GM21390 (cell line): Measurements from ENCODE around the gene ITGA11.
"Not testable (repeated sequence)": the region's sequence is repeated elsewhere in the genome, so short reads cannot be mapped to it uniquely, and the experiment has no call there.

Experiments
- ATAC-seq: cut with Tn5 transposase; IDR thresholded peaks from one replicate; pipeline ENCODE4 v1.9.1; 2021; ENCODE audit not compliant: unreplicated experiment

ITGA11 gene

GRCh38 chr15:68411343-68411675 is 20.7 kb downstream of the ITGA11 start:
- ATAC-seq: no peak

GRCh38 chr15:68410466-68411342 is 21.3 kb downstream of the ITGA11 start:
- ATAC-seq: no peak

- ATAC-seq: no peak
These were observed 22.1 kb downstream of the ITGA11 start for GRCh38 chr15:68409736-68410370.

- ATAC-seq: no peak
These were observed 23.0 kb downstream of the ITGA11 start for GRCh38 chr15:68408971-68409370.

- no peak for ATAC-seq
These were observed 23.8 kb downstream of the ITGA11 start for GRCh38 chr15:68407886-68408881.

- no peak for ATAC-seq
These were observed 24.6 kb downstream of the ITGA11 start for GRCh38 chr15:68407141-68407885.

GRCh38 chr15:68405378-68406250 is 26.3 kb downstream of the ITGA11 start:
- ATAC-seq: no peak

- ATAC-seq: no peak
These were observed 27.7 kb downstream of the ITGA11 start for GRCh38 chr15:68404056-68404798.

GRCh38 chr15:68403161-68403941 is 28.6 kb downstream of the ITGA11 start:
- ATAC-seq: no peak

- no peak for ATAC-seq
These were observed 29.4 kb downstream of the ITGA11 start for GRCh38 chr15:68402432-68403160.

GRCh38 chr15:68401496-68402431 is 30.2 kb downstream of the ITGA11 start:
- no peak for ATAC-seq

- ATAC-seq: no peak
These were observed 31.9 kb downstream of the ITGA11 start for GRCh38 chr15:68400066-68400456.

- no peak for ATAC-seq
These were observed 32.6 kb downstream of the ITGA11 start for GRCh38 chr15:68399096-68400065.

- not testable (repeated sequence) for ATAC-seq
These were observed 34.0 kb downstream of the ITGA11 start for GRCh38 chr15:68397999-68398398.

GRCh38 chr15:68396068-68396467 is 35.9 kb downstream of the ITGA11 start:
- ATAC-seq: no peak
